OCI-LY7 (cell line): ENCODE measurements around the gene PIP4K2A. TPM values are rescaled to one million over a fixed set of nuclear protein-coding genes. Genes with fewer than 3 reads are reported as not detected.

Experiments used
- BruUV-seq: library from RNA; stranded (reverse); fragments of 400-500 nt; replicated peaks from 2 replicates; lab custom pipeline; 2021; lab: Mats Ljungman, UMichigan
- CTCF ChIA-PET: fragments of 300-600 bp; sonication (Branson Sonifier 250); formaldehyde crosslinking; loops from one replicate; lab custom pipeline; 2022; ENCODE audit warnings: antibody characterized with exemption; ENCODE audit not compliant: unreplicated experiment; lab: Charles Lee
- POLR2A ChIA-PET: fragments of 300-600 bp; sonication (Branson Sonifier 250); formaldehyde crosslinking; loops from one replicate; lab custom pipeline; 2022; ENCODE audit warnings: antibody characterized with exemption; lab: Charles Lee
- DNase-seq: peaks from one replicate; pipeline ENCODE4 v3.0.0-alpha.2; 2015; ENCODE audit warnings: low spot score
- H2AFZ ChIP-seq: fragments of 200-600 bp; sonication (generic), shearing (Covaris generic); 2 replicates; pipeline ENCODE4 v1.6.1; 2014; ENCODE audit warnings: mild to moderate bottlenecking, antibody characterized with exemption, low read length, moderate library complexity
- H3K27ac ChIP-seq: fragments of 200-600 bp; sonication (generic); 2 replicates; pipeline ENCODE4 v1.5.1; 2014; ENCODE audit warnings: mixed run types, low read depth, mild to moderate bottlenecking, moderate library complexity, low read length, inconsistent platforms; ENCODE audit not compliant: poor library complexity, severe bottlenecking
- H3K36me3 ChIP-seq: fragments of 200-600 bp; sonication (generic); 2 replicates; pipeline ENCODE4 v1.6.1; 2014; ENCODE audit warnings: mild to moderate bottlenecking, antibody characterized with exemption, low read length, moderate library complexity, mixed read lengths; ENCODE audit not compliant: insufficient read depth
- H3K4me1 ChIP-seq: fragments of 200-600 bp; sonication (generic); 2 replicates; pipeline ENCODE4 v1.5.1; 2014; ENCODE audit warnings: mild to moderate bottlenecking, low read length; ENCODE audit not compliant: insufficient read depth, poor library complexity, severe bottlenecking
- H3K4me2 ChIP-seq: fragments of 200-600 bp; sonication (generic); 2 replicates; pipeline ENCODE4 v1.6.1; 2014; ENCODE audit warnings: mild to moderate bottlenecking, low read length
- H3K4me3 ChIP-seq: fragments of 200-600 bp; sonication (generic); 2 replicates; pipeline ENCODE4 v1.5.1; 2014; ENCODE audit warnings: mild to moderate bottlenecking, low read depth, low read length; ENCODE audit not compliant: poor library complexity, severe bottlenecking
- H3K79me2 ChIP-seq: fragments of 200-600 bp; sonication (generic); 2 replicates; pipeline ENCODE4 v1.6.1; 2016; ENCODE audit warnings: low read depth, mild to moderate bottlenecking, low read length, moderate library complexity, mixed read lengths; ENCODE audit not compliant: insufficient read depth
- H3K9me2 ChIP-seq: fragments of 200-600 bp; sonication (generic); 2 replicates; pipeline ENCODE4 v1.6.1; 2016; ENCODE audit warnings: mild to moderate bottlenecking, low read length, mixed read lengths; ENCODE audit not compliant: insufficient read depth
- H3K9me3 ChIP-seq: fragments of 200-600 bp; sonication (generic); 2 replicates; pipeline ENCODE4 v1.6.1; 2014; ENCODE audit warnings: mild to moderate bottlenecking, mixed run types, low read length, mixed read lengths
- H4K20me1 ChIP-seq: fragments of 200-600 bp; sonication (generic); 2 replicates; pipeline ENCODE4 v1.6.1; 2014; ENCODE audit warnings: mild to moderate bottlenecking, antibody characterized with exemption, low read length, moderate library complexity, mixed read lengths; ENCODE audit not compliant: insufficient read depth
- EZH2phosphoT487 ChIP-seq: fragments of 200-600 bp; sonication (generic); IDR thresholded peaks from 2 replicates; pipeline ENCODE4 v1.6.1; 2018; ENCODE audit warnings: low read depth, borderline replicate concordance, mild to moderate bottlenecking, mixed run types, antibody characterized with exemption, low read length, moderate library complexity, mixed read lengths
- intact Hi-C: fragments of 100-400 bp; cut with micrococcal nuclease; formaldehyde crosslinking; loops from one replicate; pipeline ENCODE4 v1.10.0; 2022; ENCODE audit not compliant: unreplicated experiment
- total RNA-seq, 2 experiments: library from RNA; depleted of rRNA in 1 of 2; stranded (reverse); fragments of >200 nt in 1 of 2; shearing (Covaris generic) in 1 of 2; gene quantifications; 2 replicates each; pipeline ENCODE4 v1.2.3, GENCODE V29; 2014 to 2022
- TF ChIP-seq, protein P1 (sequence below): fragments of 200-600 bp; sonication (generic); conservative IDR thresholded peaks from 2 replicates; pipeline ENCODE4 v1.5.1; 2014; ENCODE audit warnings: mild to moderate bottlenecking, antibody characterized with exemption, low read length, moderate library complexity, mixed read lengths

The PIP4K2A gene
- total RNA-seq, 2 experiments from 2014 or later: 32.5 to 42.6 TPM

DNA sequence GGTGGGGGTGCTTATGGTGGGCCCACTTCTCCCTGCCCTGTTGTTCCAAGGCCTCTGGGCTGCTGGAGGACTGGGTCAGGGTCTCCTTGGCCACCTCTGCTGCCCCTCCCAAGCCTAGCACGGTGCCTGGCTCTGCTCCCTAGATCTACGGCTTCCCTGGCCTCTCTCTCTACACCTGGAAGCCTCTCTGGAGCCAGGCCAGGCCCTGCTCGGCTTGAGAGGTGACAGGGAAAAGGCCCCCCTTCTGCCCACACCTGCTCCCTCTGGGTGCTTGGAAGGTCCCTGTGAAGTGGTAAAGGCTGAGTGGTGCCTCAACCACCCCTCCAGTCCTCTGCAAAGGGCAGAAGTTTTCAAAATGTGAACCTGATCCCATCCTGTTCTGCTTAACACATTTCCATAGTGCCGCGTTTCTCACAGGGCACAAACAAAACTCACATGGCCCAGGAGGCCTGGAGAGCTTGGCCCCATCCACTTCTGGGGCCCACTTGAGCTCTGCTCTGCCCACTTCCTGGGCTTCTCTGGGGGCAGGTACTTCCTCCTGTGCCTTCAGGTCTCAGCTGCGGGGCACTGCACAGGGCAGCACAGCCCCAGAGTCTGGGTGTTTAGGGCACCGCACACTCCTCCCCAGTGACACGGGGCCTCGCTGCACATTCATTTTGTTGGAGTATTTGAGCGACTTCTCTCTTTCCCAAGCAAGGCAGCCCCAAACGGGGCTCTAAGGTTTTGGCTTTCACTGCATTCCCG lies 169.9 kb downstream of the PIP4K2A start:
- intact Hi-C loops: no loop called here

DNA sequence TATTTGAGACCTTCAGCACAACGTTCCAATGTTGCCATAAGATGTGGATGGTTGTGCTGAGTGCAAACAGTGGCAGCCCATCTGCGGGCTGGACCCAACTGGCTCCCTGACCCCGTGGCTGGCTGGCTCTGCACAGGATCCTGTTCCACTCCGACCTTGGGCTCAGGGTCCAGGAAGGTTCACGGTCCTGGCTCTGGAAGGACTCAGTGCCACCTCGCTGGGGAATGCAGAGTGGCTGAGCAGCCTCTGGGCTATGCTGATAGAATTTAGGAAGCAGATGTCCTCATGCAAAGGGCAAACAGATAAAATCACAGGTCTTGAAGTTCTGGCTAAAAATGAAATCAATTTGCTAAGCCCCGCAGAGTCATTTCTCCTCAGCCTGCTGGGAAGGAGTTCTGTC lies 171.6 kb downstream of the PIP4K2A start:
- Histone ChIP-seq H3K4me3 (no peak overlapping the region), H4K20me1 (no peaks in the 10 kb centered on the region), H3K9me3 (no peaks in the 10 kb centered on the region), H3K4me1 (no peaks in the 10 kb centered on the region), H3K27ac (no peak overlapping the region), H3K36me3 (peaks cover 10% of the 10 kb centered on the region; the same call in 1 of the 2 replicates), H3K79me2 (no peaks in the 10 kb centered on the region), H2AFZ (no peak overlapping the region), H3K9me2 (no peaks in the 10 kb centered on the region), H3K4me2 (no peak overlapping the region)
- intact Hi-C loops: no loop called here
- no peak for TF ChIP-seq EZH2phosphoT487
- TF ChIP-seq, protein P1, sequence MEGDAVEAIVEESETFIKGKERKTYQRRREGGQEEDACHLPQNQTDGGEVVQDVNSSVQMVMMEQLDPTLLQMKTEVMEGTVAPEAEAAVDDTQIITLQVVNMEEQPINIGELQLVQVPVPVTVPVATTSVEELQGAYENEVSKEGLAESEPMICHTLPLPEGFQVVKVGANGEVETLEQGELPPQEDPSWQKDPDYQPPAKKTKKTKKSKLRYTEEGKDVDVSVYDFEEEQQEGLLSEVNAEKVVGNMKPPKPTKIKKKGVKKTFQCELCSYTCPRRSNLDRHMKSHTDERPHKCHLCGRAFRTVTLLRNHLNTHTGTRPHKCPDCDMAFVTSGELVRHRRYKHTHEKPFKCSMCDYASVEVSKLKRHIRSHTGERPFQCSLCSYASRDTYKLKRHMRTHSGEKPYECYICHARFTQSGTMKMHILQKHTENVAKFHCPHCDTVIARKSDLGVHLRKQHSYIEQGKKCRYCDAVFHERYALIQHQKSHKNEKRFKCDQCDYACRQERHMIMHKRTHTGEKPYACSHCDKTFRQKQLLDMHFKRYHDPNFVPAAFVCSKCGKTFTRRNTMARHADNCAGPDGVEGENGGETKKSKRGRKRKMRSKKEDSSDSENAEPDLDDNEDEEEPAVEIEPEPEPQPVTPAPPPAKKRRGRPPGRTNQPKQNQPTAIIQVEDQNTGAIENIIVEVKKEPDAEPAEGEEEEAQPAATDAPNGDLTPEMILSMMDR: no peak
- ChIA-PET CTCF (no interaction called here), POLR2A (interaction anchor here (0.5 to 0.7 kb wide), 2 partner anchors 10 to 310 kb away, joined by 3 to 5 read pairs; no protein-coding TSS in a partner anchor)
- no TSS peak for BruUV-seq
- no peak for DNase-seq

More for the DNA sequence above, 169.9 kb downstream of the PIP4K2A start:
- no TSS peak for BruUV-seq
- TF ChIP-seq EZH2phosphoT487: no peak
- TF ChIP-seq, protein P1: no peak
- no peaks in the 10 kb centered on the region for H3K4me1 ChIP-seq
- peaks cover 14% of the 10 kb centered on the region; the same call in 1 of the 2 replicates for H3K36me3 ChIP-seq
- no peak overlapping the region for H2AFZ ChIP-seq
- no peak overlapping the region for H3K27ac ChIP-seq
- H3K4me3 ChIP-seq: no peak overlapping the region
- H3K9me2 ChIP-seq: no peaks in the 10 kb centered on the region
- H3K4me2 ChIP-seq: no peak overlapping the region
- POLR2A ChIA-PET: interaction anchor here (0.6 kb wide), 1 partner anchor 180 kb away, joined by 3 read pairs; no protein-coding TSS in a partner anchor
- H3K9me3 ChIP-seq: no peaks in the 10 kb centered on the region
- no peaks in the 10 kb centered on the region for H3K79me2 ChIP-seq
- CTCF ChIA-PET: no interaction called here
- no peaks in the 10 kb centered on the region for H4K20me1 ChIP-seq
- DNase-seq: no peak

DNA sequence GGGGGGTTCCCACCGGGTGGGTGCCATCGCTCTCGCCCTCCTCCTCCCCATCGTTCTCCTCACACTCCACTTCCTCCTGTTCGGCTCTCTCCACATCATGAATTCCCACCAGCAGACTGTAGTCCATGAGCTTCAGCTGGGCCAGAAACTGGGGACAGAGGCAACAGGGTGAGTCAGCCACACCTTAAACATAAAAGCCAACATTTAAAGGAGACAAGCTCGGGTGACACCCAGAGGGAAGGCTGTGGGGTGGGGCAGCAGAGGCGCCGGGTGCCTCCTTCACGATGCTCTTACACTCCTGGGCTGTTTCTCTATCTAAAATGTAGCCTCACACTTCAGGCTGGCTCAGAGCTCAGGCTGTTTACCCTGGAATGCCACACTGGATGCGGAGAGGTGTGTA lies 172.5 kb downstream of the PIP4K2A start:
- BruUV-seq: no TSS peak
- no peak for DNase-seq
- ChIA-PET POLR2A (interaction anchor here (0.7 kb wide), 1 partner anchor 9 kb away, joined by 3 read pairs; no protein-coding TSS in a partner anchor), CTCF (no interaction called here)
- H3K27ac ChIP-seq: no peak overlapping the region
- TF ChIP-seq, protein P1: no peak
- TF ChIP-seq EZH2phosphoT487: no peak
- no peak overlapping the region for H3K4me3 ChIP-seq
- H3K4me1 ChIP-seq: no peaks in the 10 kb centered on the region
- no peak overlapping the region for H3K4me2 ChIP-seq
- peaks cover 6% of the 10 kb centered on the region; the same call in 1 of the 2 replicates for H3K36me3 ChIP-seq
- no peaks in the 10 kb centered on the region for H3K9me3 ChIP-seq
- intact Hi-C loops: no loop called here
- H3K79me2 ChIP-seq: no peaks in the 10 kb centered on the region
- no peaks in the 10 kb centered on the region for H4K20me1 ChIP-seq
- H2AFZ ChIP-seq: no peak overlapping the region
- H3K9me2 ChIP-seq: no peaks in the 10 kb centered on the region
